OCI-LY1 (cell line): ENCODE results near the gene LCOR.

ENCODE experiments used
- H2AFZ ChIP-seq: fragments of 200-600 bp; sonication (generic), shearing (Covaris generic); 2 replicates; pipeline ENCODE4 v1.6.0; 2014; ENCODE audit warnings: antibody characterized with exemption, mild to moderate bottlenecking, low read length
- H3F3A ChIP-seq: fragments of 200-600 bp; sonication (generic), shearing (Covaris generic); 2 replicates; pipeline ENCODE4 v1.6.0; 2014; ENCODE audit warnings: mild to moderate bottlenecking, antibody characterized with exemption, low read length, moderate library complexity; ENCODE audit not compliant: insufficient read depth
- H3K27ac ChIP-seq: fragments of 200-600 bp; sonication (generic); 2 replicates; pipeline ENCODE4 v1.5.1; 2014; ENCODE audit warnings: low read length, mixed run types, mild to moderate bottlenecking, low read depth; ENCODE audit not compliant: poor library complexity, severe bottlenecking
- H3K27me3 ChIP-seq: fragments of 200-600 bp; sonication (generic); 2 replicates; pipeline ENCODE4 v1.6.0; 2014; ENCODE audit warnings: antibody characterized with exemption, mild to moderate bottlenecking, low read length, moderate library complexity; ENCODE audit not compliant: insufficient read depth
- H3K36me3 ChIP-seq: fragments of 200-600 bp; sonication (generic); 2 replicates; pipeline ENCODE4 v1.6.1; 2014; ENCODE audit warnings: mild to moderate bottlenecking, antibody characterized with exemption, low read length, moderate library complexity, mixed read lengths; ENCODE audit not compliant: insufficient read depth
- H3K4me1 ChIP-seq: fragments of 200-600 bp; sonication (generic); 2 replicates; pipeline ENCODE4 v1.5.1; 2014; ENCODE audit warnings: mild to moderate bottlenecking, low read length, moderate library complexity; ENCODE audit not compliant: insufficient read depth, severe bottlenecking
- H3K4me2 ChIP-seq: fragments of 200-600 bp; sonication (generic), shearing (Covaris generic); 2 replicates; pipeline ENCODE4 v1.6.1; 2014; ENCODE audit warnings: low read length
- H3K4me3 ChIP-seq: fragments of 200-600 bp; sonication (generic); 2 replicates; pipeline ENCODE4 v1.5.1; 2014; ENCODE audit warnings: low read length, low read depth, mild to moderate bottlenecking, mixed read lengths; ENCODE audit not compliant: poor library complexity, severe bottlenecking
- H3K79me2 ChIP-seq: fragments of 200-600 bp; shearing (Covaris generic); 2 replicates; pipeline ENCODE4 v1.6.1; 2016; ENCODE audit warnings: mixed run types, low read length, mixed read lengths; ENCODE audit not compliant: insufficient read depth
- H3K9ac ChIP-seq: fragments of 200-600 bp; sonication (generic), shearing (Covaris generic); 2 replicates; pipeline ENCODE4 v1.6.1; 2014; ENCODE audit warnings: mild to moderate bottlenecking, low read length, mixed read lengths
- H3K9me2 ChIP-seq: fragments of 200-600 bp; sonication (generic), shearing (Covaris generic); 2 replicates; pipeline ENCODE4 v1.6.1; 2014; ENCODE audit warnings: low read depth, mild to moderate bottlenecking, low read length, mixed read lengths
- H3K9me3 ChIP-seq: fragments of 200-600 bp; shearing (Covaris generic); 2 replicates; pipeline ENCODE4 v1.6.1; 2014; ENCODE audit warnings: low read length, mixed read lengths
- H4K20me1 ChIP-seq: fragments of 200-600 bp; sonication (generic), shearing (Covaris generic); 2 replicates; pipeline ENCODE4 v1.6.0; 2016; ENCODE audit warnings: mild to moderate bottlenecking, low read length; ENCODE audit not compliant: insufficient read depth
- CTCF ChIP-seq: fragments of 200-600 bp; sonication (generic), shearing (Covaris generic); IDR thresholded peaks from 2 replicates; pipeline ENCODE4 v1.5.1; 2017; ENCODE audit warnings: mild to moderate bottlenecking, antibody characterized with exemption, low read length, moderate library complexity, mixed read lengths
- EZH2 ChIP-seq: fragments of 200-600 bp; sonication (generic), shearing (Covaris generic); IDR thresholded peaks from 2 replicates; pipeline ENCODE4 v1.8.0; 2017; ENCODE audit warnings: borderline replicate concordance, mixed run types, mild to moderate bottlenecking, antibody characterized with exemption, low read length, moderate library complexity, mixed read lengths

Gene LCOR

DNA sequence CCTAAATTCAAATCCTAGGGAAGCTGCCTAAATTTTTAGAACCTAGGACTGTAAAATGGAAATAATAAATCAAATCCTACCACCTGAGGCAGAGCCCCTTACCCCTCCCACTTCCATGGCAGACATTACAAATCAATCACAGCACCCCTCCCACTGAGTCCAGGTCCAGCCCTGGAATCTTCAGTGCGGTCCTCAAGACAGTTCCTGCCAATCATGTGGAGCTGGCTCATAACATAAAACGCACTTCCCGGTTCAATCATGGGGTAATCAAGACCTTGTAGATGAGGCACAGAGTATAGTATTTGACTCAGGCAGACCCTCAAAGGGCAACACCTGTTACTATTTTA lies 196.7 kb downstream of the LCOR start:
- H3F3A ChIP-seq = no peaks in the 10 kb centered on the region
- H3K4me2 ChIP-seq = no peak overlapping the region
- TF ChIP-seq EZH2 (no peak), CTCF (no peak)
- H3K27me3 ChIP-seq = no peaks in the 10 kb centered on the region
- H3K9ac ChIP-seq = no peak overlapping the region
- no peaks in the 10 kb centered on the region for H3K9me2 ChIP-seq
- no peaks in the 10 kb centered on the region for H3K79me2 ChIP-seq
- H3K4me3 ChIP-seq = no peak overlapping the region
- no peaks in the 10 kb centered on the region for H3K9me3 ChIP-seq
- H3K36me3 ChIP-seq = no peaks in the 10 kb centered on the region
- H3K4me1 ChIP-seq = peaks cover 13% of the 10 kb centered on the region
- no peaks in the 10 kb centered on the region for H4K20me1 ChIP-seq
- H3K27ac ChIP-seq = no peak overlapping the region
- H2AFZ ChIP-seq = no peak overlapping the region

DNA sequence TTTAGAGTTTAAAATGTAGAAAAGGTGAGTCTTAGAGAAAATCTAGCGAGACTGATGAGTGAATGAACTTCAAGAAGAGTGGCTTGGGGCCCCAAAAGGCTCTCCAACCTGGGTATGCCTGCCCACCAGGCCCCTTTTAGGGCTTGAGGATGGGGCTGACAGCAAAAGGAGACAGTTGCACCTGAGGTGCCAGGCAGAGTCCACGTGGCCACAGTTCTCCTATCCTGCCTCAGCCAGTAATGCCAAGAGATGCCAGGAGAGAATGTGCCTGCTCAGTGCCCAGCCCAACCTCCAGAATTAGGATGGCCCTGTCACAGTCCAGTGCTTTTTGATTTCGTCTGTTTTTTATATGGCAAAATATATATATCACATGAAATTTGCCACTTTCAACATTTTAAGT lies 197.2 kb downstream of the LCOR start:
- H3K4me2 ChIP-seq = no peak overlapping the region
- no peaks in the 10 kb centered on the region for H3K36me3 ChIP-seq
- no peak overlapping the region for H2AFZ ChIP-seq
- no peaks in the 10 kb centered on the region for H3K9me2 ChIP-seq
- H3K4me1 ChIP-seq = peaks cover 8% of the 10 kb centered on the region
- H3K9me3 ChIP-seq = no peaks in the 10 kb centered on the region
- no peak overlapping the region for H3K4me3 ChIP-seq
- H3F3A ChIP-seq = no peaks in the 10 kb centered on the region
- TF ChIP-seq CTCF = no peak
- no peak for TF ChIP-seq EZH2
- H3K79me2 ChIP-seq = no peaks in the 10 kb centered on the region
- no peak overlapping the region for H3K27ac ChIP-seq
- no peaks in the 10 kb centered on the region for H4K20me1 ChIP-seq
- no peak overlapping the region for H3K9ac ChIP-seq
- no peaks in the 10 kb centered on the region for H3K27me3 ChIP-seq

- no peak overlapping the region for H3K4me3 ChIP-seq
- no peaks in the 10 kb centered on the region for H4K20me1 ChIP-seq
- no peak overlapping the region for H2AFZ ChIP-seq
- H3K36me3 ChIP-seq = no peaks in the 10 kb centered on the region
- no peaks in the 10 kb centered on the region for H3K9me2 ChIP-seq
- H3K79me2 ChIP-seq = no peaks in the 10 kb centered on the region
- H3K27me3 ChIP-seq = no peaks in the 10 kb centered on the region
- H3K4me2 ChIP-seq = no peak overlapping the region
- no peak overlapping the region for H3K9ac ChIP-seq
- TF ChIP-seq EZH2 = no peak
- TF ChIP-seq CTCF = no peak
- H3K4me1 ChIP-seq = peaks cover 7% of the 10 kb centered on the region
- H3K27ac ChIP-seq = no peak overlapping the region
- no peaks in the 10 kb centered on the region for H3F3A ChIP-seq
- H3K9me3 ChIP-seq = no peaks in the 10 kb centered on the region
Observed at GRCh38 chr10:97030894-97031293, 198.8 kb downstream of the LCOR start.
